Measurements from ENCODE around the gene BTBD9. TPM values are rescaled to one million over a fixed set of nuclear protein-coding genes. Genes with fewer than 3 reads are reported as not detected.

Gene BTBD9
- total and polyA plus RNA-seq, 9 of the 15 experiments (the other 6 are each of a cell fraction or from before 2014, with no cell fraction given): 0.08 to 1.6 (median 0.58) TPM

DNA sequence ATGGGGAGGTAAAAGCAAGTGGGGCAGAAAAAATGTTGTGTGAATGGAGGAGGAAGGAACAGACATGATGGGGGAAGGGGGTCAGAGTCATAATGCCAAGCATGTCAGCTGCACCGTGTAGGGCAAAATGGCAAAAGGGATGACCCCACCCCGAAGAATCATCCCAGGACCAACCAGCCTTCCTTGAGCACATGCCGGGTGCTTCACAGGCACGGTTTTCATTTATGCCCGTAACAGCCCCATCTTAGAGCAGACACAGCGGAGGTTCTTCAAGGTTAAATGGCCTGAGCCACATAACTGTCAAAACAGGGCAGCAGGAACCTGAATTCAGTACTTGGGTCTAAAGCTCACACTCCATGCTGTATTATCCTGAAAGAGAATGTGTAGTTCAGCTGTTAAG lies 498.0 kb downstream of the BTBD9 start:
- ATAC-seq: no peak
- Histone ChIP-seq H3K27ac (ENCODE audit: extremely low read depth, low read depth, low read length) (no peak overlapping the region), H4K20me1 (replicated peaks; ENCODE audit: control insufficient read depth, insufficient read depth, low read length) (peaks cover 30% of the 10 kb centered on the region), H3K4me2 (ENCODE audit: insufficient read depth, low read length) (no peak overlapping the region), H3K36me3 (ENCODE audit: control insufficient read depth, insufficient read depth, low read length) (no peaks in the 10 kb centered on the region; the same call in 2 of the 3 replicates), H2AFZ (ENCODE audit: low read depth, low read length) (no peak overlapping the region), H3K27me3 (ENCODE audit: control insufficient read depth in 2 of 2, insufficient read depth in 2 of 2, low read length in 2 of 2) (no peaks in the 10 kb centered on the region), H3K9me3 (replicated peaks; ENCODE audit: control insufficient read depth, insufficient read depth, low read depth, low read length) (no peaks in the 10 kb centered on the region), H3K4me3 (no peak overlapping the region), H3K4me1 (replicated peaks in 1 of 2; ENCODE audit: control insufficient read depth in 2 of 2, insufficient read depth in 2 of 2, low read length in 2 of 2) (no peaks in the 10 kb centered on the region), H3K9me1 (ENCODE audit: control insufficient read depth, insufficient read depth, low read length) (no peaks in the 10 kb centered on the region), H3K79me2 (ENCODE audit: control insufficient read depth, insufficient read depth, low read length) (no peaks in the 10 kb centered on the region), H3K9ac (ENCODE audit: insufficient read depth in 1 of 2, low read depth in 2 of 2, low read length in 2 of 2) (no peak overlapping the region)
- ChIA-PET POLR2A (no interaction called here), CTCF (ENCODE audit: low intra/inter-chr PET ratio) (no interaction called here)
- in situ Hi-C loops (cut with MboI) (no loop called here), intact Hi-C loops (cut with micrococcal nuclease) (no loop called here)
- FAIRE-seq: no peak
- WGBS (ENCODE audit: insufficient coverage, low coverage, missing lambda C conversion rate): 51% methylated on average over 6 of the region's 6 CpGs
- DNase-seq (ENCODE audit: extremely low read depth in 1 of 4, low spot score in 3 of 4): no peak
- TF ChIP-seq OTX1 (CRISPR knock-in tag; IDR thresholded peaks at IDR 0.05) (no peak), MCM5 (IDR thresholded peaks at IDR 0.05; ENCODE audit: low read depth) (no peak), HNRNPLL (IDR thresholded peaks at IDR 0.05; ENCODE audit: low read depth, low read length, poor library complexity, severe bottlenecking) (no peak), C11orf30 (IDR thresholded peaks at IDR 0.05; ENCODE audit: low read depth) (no peak), ZFP36 (IDR thresholded peaks at IDR 0.05; ENCODE audit: low read depth, low read length, partially characterized antibody) (no peak), FOXA1 (IDR thresholded peaks at IDR 0.05; ENCODE audit: borderline replicate concordance) (no peak), NFATC3 (IDR thresholded peaks at IDR 0.05) (no peak), BRF1 (IDR thresholded peaks at IDR 0.05; ENCODE audit: borderline replicate concordance, extremely low read depth, insufficient read length) (no peak), ZBTB8A (IDR thresholded peaks at IDR 0.05; ENCODE audit: partially characterized antibody) (no peak), ZNF3 (CRISPR knock-in tag; IDR thresholded peaks at IDR 0.05) (no peak), ADNP (tag; IDR thresholded peaks at IDR 0.05) (no peak), POLR2G (IDR thresholded peaks at IDR 0.05; ENCODE audit: low read depth, low read length) (no peak), ZNF79 (CRISPR knock-in tag; IDR thresholded peaks at IDR 0.05; ENCODE audit: low read depth) (no peak), NFYB (IDR thresholded peaks at IDR 0.05; ENCODE audit: extremely low read depth, insufficient read length) (no peak), PTBP1 (IDR thresholded peaks at IDR 0.05; ENCODE audit: low read depth, low read length) (no peak), POLR3A (IDR thresholded peaks at IDR 0.05; ENCODE audit: borderline replicate concordance, extremely low read depth, insufficient read depth, insufficient read length) (no peak)
- TF ChIP-seq, protein P1, sequence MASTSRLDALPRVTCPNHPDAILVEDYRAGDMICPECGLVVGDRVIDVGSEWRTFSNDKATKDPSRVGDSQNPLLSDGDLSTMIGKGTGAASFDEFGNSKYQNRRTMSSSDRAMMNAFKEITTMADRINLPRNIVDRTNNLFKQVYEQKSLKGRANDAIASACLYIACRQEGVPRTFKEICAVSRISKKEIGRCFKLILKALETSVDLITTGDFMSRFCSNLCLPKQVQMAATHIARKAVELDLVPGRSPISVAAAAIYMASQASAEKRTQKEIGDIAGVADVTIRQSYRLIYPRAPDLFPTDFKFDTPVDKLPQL (IDR thresholded peaks at IDR 0.05; ENCODE audit: extremely low read depth, insufficient read length): no peak
- TF ChIP-seq, protein P2, sequence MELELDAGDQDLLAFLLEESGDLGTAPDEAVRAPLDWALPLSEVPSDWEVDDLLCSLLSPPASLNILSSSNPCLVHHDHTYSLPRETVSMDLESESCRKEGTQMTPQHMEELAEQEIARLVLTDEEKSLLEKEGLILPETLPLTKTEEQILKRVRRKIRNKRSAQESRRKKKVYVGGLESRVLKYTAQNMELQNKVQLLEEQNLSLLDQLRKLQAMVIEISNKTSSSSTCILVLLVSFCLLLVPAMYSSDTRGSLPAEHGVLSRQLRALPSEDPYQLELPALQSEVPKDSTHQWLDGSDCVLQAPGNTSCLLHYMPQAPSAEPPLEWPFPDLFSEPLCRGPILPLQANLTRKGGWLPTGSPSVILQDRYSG (tag; conservative IDR thresholded peaks at IDR 0.05; ENCODE audit: low read depth): no peak
- TF ChIP-seq, protein P3, sequence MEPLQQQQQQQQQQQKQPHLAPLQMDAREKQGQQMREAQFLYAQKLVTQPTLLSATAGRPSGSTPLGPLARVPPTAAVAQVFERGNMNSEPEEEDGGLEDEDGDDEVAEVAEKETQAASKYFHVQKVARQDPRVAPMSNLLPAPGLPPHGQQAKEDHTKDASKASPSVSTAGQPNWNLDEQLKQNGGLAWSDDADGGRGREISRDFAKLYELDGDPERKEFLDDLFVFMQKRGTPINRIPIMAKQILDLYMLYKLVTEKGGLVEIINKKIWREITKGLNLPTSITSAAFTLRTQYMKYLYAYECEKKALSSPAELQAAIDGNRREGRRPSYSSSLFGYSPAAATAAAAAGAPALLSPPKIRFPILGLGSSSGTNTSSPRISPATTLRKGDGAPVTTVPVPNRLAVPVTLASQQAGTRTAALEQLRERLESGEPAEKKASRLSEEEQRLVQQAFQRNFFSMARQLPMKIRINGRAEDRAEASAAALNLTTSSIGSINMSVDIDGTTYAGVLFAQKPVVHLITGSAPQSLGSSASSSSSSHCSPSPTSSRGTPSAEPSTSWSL (CRISPR knock-in tag; IDR thresholded peaks at IDR 0.05; ENCODE audit: borderline replicate concordance): no peak
- no TSS peak for BruUV-seq (replicated peaks)
